ENCODE results near the gene MBLAC1. TPM values are rescaled to one million over a fixed set of nuclear protein-coding genes. Genes with fewer than 3 reads are reported as not detected.
A peak's percentile ranks its signal among the peaks of the same experiment; 100 is the strongest.

Gene MBLAC1
- polyA plus RNA-seq, 3 donors, result 0.57 to 0.81 (median 0.59) TPM

DNA sequence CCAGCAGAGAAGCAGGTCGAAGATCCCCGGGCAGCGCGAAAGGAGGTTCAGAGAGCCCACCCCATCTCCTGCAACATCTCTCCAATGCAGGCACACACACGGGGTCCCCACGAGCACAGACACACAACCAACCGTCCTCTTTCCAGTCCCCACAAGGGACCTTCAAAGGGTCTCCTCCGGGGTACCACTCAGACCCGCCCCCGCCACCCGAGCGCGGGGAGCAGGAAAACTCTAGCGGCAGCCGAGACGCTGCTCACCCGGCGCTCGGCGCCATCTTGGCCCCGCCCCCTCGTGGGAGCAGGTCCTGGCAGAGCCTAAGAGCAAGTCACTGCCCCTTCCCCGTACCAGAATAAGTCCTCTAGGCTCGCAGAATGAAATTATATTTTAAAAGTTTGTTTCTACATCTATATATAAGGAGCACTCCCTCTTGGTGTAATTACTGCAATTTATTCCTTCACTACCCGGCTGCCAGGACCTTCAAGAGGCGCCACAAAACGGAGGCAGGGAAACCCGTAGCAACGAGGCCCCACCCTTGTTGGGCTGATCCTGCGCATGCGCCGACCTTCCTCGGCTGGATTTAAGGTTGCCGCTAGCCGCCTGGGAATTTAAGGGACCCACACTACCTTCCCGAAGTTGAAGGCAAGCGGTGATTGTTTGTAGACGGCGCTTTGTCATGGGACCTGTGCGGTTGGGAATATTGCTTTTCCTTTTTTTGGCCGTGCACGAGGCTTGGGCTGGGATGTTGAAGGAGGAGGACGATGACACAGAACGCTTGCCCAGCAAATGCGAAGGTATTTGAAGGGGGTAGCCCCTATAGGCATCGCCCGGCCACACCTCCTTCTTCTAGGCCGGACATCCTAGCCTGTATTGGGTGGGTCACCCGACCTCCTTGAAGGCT lies 7.4 kb upstream of the MBLAC1 start, which contains the start of the genes CNPY4 and TAF6:
TSS of gene CNPY4 (plus strand) at position 563 of the 898 bp plus-strand sequence. CDS start at position 674, 111 bp downstream.
TSS of gene TAF6 (minus strand) at position 287 of the 898 bp plus-strand sequence. CDS start 5,149 bp downstream, outside the sequence.
- peaks cover 36% of the 10 kb centered on the region for H3K4me1 Mint-ChIP-seq
- H3K4me3 Mint-ChIP-seq, result peak within 1 kb of the TSS; percentile 90 to 98
- Histone ChIP-seq H3K4me2 (replicated peaks; ENCODE audit: extremely low read depth, low read length, poor library complexity, severe bottlenecking) (peak within 1 kb of the TSS; percentile 98), H3K4me1 (ENCODE audit: control insufficient read depth in 1 of 2, insufficient read depth in 2 of 2, low read length in 2 of 2) (peaks cover 32 to 37% of the 10 kb centered on the region in 2 donors), H3K27ac (ENCODE audit: low read depth in 1 of 2, low read length in 2 of 2) (peak within 1 kb of the TSS; percentile 68 to 91), H3K36me3 (replicated peaks in 1 of 2; ENCODE audit: control insufficient read depth in 1 of 2, insufficient read depth in 2 of 2, low read length in 2 of 2) (peaks cover 0 to under 1% of the 10 kb centered on the region in 2 donors), H2AFZ (ENCODE audit: insufficient read depth, low read depth, low read length, poor library complexity, severe bottlenecking) (peak within 1 kb of the TSS; percentile 91), H3K9ac (ENCODE audit: insufficient read depth, low read length, poor library complexity, severe bottlenecking) (peak within 1 kb of the TSS; percentile 72), H3K27me3 (ENCODE audit: control insufficient read depth in 2 of 2, insufficient read depth in 2 of 2, low read length in 2 of 2) (no peaks in the 10 kb centered on the region), H3K79me2 (ENCODE audit: insufficient read depth, low read length) (peaks cover 15% of the 10 kb centered on the region), H3K4me3 (replicated peaks in 1 of 3; ENCODE audit: low read depth in 2 of 3, low read length in 3 of 3) (peak within 1 kb of the TSS; percentile 53 to 91 (median 89)), H3K9me3 (replicated peaks in 1 of 2; ENCODE audit: control insufficient read depth in 1 of 2, insufficient read depth in 1 of 2, low read length in 2 of 2) (no peaks in the 10 kb centered on the region), H4K20me1 (ENCODE audit: insufficient read depth, low read length) (no peaks in the 10 kb centered on the region)
- H3K27me3 Mint-ChIP-seq (ENCODE audit: low read depth in 3 of 3), result no peaks in the 10 kb centered on the region
- DNase-seq, result peak; percentile 90 to 94 (median 92)
- intact Hi-C loops (cut with micrococcal nuclease), result loop anchor here in 1 of 2 donors (1.0 kb wide), 1 partner anchor 8 kb away; no protein-coding TSS in a partner anchor
- TF ChIP-seq, protein P1, sequence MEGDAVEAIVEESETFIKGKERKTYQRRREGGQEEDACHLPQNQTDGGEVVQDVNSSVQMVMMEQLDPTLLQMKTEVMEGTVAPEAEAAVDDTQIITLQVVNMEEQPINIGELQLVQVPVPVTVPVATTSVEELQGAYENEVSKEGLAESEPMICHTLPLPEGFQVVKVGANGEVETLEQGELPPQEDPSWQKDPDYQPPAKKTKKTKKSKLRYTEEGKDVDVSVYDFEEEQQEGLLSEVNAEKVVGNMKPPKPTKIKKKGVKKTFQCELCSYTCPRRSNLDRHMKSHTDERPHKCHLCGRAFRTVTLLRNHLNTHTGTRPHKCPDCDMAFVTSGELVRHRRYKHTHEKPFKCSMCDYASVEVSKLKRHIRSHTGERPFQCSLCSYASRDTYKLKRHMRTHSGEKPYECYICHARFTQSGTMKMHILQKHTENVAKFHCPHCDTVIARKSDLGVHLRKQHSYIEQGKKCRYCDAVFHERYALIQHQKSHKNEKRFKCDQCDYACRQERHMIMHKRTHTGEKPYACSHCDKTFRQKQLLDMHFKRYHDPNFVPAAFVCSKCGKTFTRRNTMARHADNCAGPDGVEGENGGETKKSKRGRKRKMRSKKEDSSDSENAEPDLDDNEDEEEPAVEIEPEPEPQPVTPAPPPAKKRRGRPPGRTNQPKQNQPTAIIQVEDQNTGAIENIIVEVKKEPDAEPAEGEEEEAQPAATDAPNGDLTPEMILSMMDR (IDR thresholded peaks at IDR 0.05), result no peak
- H3K36me3 Mint-ChIP-seq, result peaks cover 2 to 12% of the 10 kb centered on the region in 2 donors
- WGBS (ENCODE audit: insufficient coverage), result 0% methylated on average over 36 of the region's 49 CpGs
- H3K9me3 Mint-ChIP-seq, result no peaks in the 10 kb centered on the region
- H3K27ac Mint-ChIP-seq, result peak within 1 kb of the TSS; percentile 97 to 99 (median 99)

DNA sequence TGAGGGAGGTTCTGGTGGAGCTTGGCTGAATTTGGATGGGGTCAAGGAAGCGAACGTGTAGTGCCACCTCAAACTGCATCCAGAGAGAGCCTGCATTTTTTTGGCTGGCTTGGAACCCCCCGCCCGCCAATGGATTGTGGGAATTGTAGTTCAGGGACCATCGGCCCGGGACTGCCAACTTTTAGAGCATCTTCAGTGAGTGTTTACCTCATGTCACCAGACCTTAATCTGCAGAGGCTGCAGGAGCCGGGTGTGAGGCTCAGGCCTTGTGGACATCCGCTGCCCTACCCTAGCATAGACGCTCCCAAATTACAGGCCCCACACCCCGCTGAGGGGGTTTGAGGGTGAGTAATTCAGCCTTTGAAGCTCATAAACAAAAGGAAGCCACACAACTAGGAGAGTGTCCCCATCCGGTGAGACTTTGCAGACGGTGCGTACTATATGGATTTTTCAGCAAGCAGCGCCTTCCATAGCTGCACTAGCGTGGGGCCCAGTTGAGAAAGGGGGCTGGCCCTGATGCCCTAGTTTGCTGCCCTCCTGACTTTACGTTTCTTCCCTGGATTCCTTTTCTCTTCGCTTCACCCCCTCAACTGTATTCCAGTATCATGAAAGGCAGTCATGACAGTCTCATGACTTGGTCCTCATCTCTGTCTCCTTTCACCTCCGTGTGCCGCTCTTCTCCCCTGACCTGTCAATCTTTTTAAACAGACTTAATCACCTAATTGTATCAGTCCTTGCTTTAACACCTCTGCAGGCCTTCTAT lies 6.6 kb upstream of the MBLAC1 start:
- Histone ChIP-seq H3K4me1 (ENCODE audit: control insufficient read depth in 1 of 2, insufficient read depth in 2 of 2, low read length in 2 of 2) (peaks cover 41 to 46% of the 10 kb centered on the region in 2 donors), H3K9ac (ENCODE audit: insufficient read depth, low read length, poor library complexity, severe bottlenecking) (peak overlapping the region; percentile 72), H2AFZ (ENCODE audit: insufficient read depth, low read depth, low read length, poor library complexity, severe bottlenecking) (peak overlapping the region; percentile 91), H3K79me2 (ENCODE audit: insufficient read depth, low read length) (peaks cover 15% of the 10 kb centered on the region), H3K27ac (ENCODE audit: low read depth in 1 of 2, low read length in 2 of 2) (peak overlapping the region; percentile 68 to 91), H4K20me1 (ENCODE audit: insufficient read depth, low read length) (no peaks in the 10 kb centered on the region), H3K4me3 (replicated peaks in 1 of 3; ENCODE audit: low read depth in 2 of 3, low read length in 3 of 3) (peak overlapping the region; percentile 53 to 91 (median 89)), H3K9me3 (replicated peaks in 1 of 2; ENCODE audit: control insufficient read depth in 1 of 2, insufficient read depth in 1 of 2, low read length in 2 of 2) (no peaks in the 10 kb centered on the region), H3K27me3 (ENCODE audit: control insufficient read depth in 2 of 2, insufficient read depth in 2 of 2, low read length in 2 of 2) (no peaks in the 10 kb centered on the region), H3K36me3 (replicated peaks in 1 of 2; ENCODE audit: control insufficient read depth in 1 of 2, insufficient read depth in 2 of 2, low read length in 2 of 2) (no peaks in the 10 kb centered on the region), H3K4me2 (replicated peaks; ENCODE audit: extremely low read depth, low read length, poor library complexity, severe bottlenecking) (peak overlapping the region; percentile 98)
- no peaks in the 10 kb centered on the region for H3K9me3 Mint-ChIP-seq
- TF ChIP-seq, protein P1 (IDR thresholded peaks at IDR 0.05), result no peak
- intact Hi-C loops (cut with micrococcal nuclease), result loop anchor here (1.0 to 10.0 kb wide), 2 partner anchors 7 to 555 kb away; partner anchors contain the start of gene GNB2 (in 1 of the 2)
- DNase-seq, result peak in 2 of 3 donors; percentile 31 to 35
- peaks cover 45% of the 10 kb centered on the region for H3K4me1 Mint-ChIP-seq
- peak overlapping the region; percentile 97 to 99 (median 99) for H3K27ac Mint-ChIP-seq
- peak overlapping the region; percentile 90 to 98 for H3K4me3 Mint-ChIP-seq
- peaks cover 2 to 10% of the 10 kb centered on the region in 2 donors for H3K36me3 Mint-ChIP-seq
- H3K27me3 Mint-ChIP-seq (ENCODE audit: low read depth in 3 of 3), result no peaks in the 10 kb centered on the region
- 61% methylated on average over 9 of the region's 19 CpGs for WGBS (ENCODE audit: insufficient coverage)
